GM19099 (cell line): ENCODE results near the gene PLS1.

ENCODE experiments used
- POLR2A ChIP-seq: IDR thresholded peaks from 3 replicates; pipeline ENCODE4 v1.6.1; 2011; ENCODE audit warnings: low read depth; ENCODE audit not compliant: insufficient read length; ENCODE audit errors: extremely low read depth

The PLS1 gene

DNA sequence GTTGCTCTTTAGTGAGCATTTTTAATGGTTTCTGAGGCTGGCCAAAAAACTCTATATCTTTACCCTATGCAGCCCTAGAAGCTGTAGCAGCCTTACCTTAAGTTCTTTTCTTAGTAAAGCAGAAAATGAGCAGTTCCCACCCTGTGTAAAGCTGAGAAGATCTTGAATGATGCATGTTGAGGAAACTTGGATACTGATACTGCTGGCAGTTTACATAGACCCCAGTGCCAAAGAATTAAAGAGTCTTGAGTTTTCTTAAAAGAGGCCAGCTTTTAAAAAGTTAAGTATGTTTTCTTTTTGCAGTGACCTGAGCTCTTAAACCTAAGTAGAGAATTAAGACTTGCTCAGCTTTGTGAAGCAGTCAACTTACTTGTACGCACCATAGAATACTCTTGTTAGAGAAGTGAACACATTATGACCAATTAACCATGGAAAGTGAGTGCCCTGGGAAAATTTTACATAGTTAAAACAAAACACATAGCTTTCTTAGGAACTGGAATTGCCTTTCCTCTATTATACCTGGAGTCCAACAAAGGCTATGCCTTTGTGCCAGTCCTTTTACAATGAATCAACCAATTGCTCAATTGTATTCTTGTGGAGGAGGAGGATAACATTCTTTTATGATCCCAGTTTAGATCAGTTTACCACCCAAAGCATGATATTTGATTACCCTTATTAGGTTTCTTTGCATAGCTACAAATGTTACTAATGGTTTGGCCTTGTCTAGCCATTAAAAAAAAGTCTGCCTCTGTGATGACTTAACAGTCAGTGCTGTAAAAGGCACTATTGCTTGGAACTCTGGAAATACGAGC is 28.4 kb downstream of the PLS1 start:
- no peak for TF ChIP-seq POLR2A

DNA sequence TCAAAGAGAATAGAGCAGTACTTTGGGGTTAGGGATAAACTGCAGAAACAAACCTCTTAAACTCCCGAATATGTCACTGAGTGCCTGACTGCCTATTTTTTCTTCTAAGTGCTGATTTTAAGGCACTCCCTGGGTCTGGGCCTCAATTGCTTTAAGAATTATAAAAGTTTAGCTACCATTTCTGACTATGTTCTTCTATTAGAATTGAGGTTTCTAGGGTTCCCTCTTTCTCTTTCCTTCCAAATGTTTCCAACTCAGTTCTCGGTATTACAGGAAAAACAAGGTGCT is 28.9 kb downstream of the PLS1 start:
- no peak for TF ChIP-seq POLR2A

DNA sequence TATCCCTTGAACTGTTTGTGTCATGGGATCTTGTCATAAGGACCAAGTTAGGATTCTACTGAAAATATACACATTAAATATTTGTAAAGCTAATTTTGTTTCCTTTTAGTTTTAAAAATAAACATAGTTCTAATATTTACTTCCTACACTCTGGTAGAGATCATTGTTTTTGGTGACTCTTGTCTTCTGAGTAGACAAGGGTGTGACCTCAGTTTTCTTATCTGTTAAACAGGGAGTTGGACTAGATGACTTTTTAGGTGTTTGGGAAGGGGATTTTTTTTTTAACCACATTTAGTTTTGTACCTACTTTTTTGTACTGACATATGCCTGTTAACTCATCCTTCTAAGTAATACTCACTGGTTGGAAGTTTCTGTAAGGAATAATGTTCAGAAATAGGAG is 30.8 kb downstream of the PLS1 start:
- TF ChIP-seq POLR2A, result no peak

DNA sequence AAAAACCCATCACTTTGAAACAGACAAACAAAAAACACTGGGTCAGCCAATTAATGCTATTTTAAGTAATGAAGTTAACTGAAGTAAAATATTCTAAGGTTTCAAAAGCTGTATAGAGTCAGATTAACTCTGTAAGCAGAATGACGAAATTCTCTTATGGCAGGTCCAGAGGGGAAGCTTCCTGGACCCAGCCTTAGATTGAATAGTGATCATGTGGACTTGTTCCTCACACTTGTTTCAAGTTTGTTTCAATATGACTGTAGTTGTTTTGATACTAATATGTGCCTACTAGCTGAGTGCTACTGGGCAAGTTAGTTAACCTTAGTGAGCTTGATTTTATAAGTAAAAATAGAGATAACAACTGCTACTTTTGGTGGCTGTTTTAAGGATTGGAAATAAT is 32.6 kb downstream of the PLS1 start:
- TF ChIP-seq POLR2A, result no peak

DNA sequence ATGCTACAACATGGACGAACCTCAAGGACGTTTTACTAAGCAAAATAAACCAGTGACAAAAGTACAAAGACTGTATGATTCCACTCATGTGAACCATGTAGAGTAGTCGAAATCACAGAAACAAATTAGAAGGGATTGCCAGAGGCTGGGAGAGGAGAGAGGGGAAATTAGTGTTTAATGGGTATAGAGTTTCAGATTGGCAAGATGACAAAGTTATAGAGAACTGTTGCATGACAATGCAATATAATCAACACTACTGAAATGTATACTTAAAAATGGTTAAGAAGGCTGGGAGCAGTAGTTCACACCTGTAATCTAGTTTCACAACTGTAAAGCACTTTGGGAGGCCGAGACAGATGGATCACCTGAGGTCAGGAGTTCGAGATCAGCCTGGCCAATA is 36.9 kb downstream of the PLS1 start:
- no peak for TF ChIP-seq POLR2A

DNA sequence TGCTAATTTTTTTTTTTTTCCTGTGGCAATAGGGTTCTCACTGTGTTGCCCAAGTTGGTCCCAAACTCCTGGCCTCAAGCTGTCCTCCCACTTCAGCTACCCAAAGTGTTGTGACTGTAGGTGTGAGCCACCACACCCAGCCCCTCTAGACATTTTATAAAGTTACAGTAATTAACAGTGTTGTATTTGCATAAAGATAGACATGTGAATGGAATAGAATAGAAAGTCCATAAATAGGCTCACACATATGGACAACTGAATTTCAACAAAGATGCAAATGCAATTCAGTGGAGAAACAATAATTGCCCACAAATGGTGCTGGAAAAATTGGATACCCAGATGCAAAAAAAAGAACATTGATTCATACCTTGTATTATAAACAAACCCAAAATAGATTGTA is 39.9 kb downstream of the PLS1 start:
- TF ChIP-seq POLR2A, result no peak

DNA sequence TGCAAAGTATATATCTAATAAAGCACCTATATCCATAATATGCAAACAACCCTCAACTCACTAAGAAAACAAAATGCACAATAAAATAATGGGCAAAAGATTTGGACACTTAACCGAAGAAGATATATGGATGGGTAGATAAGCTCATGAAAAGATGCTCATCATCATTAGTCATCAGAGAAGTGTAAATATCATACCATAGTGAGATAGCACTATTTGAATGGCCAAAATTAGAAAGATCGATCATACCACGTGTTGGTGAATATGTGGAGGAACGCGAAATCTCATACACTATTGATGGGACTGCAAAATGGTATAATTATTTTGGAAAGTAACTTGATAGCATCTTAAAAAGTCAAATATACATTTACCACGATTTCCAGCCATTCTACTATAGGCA is 40.5 kb downstream of the PLS1 start:
- TF ChIP-seq POLR2A, result no peak

DNA sequence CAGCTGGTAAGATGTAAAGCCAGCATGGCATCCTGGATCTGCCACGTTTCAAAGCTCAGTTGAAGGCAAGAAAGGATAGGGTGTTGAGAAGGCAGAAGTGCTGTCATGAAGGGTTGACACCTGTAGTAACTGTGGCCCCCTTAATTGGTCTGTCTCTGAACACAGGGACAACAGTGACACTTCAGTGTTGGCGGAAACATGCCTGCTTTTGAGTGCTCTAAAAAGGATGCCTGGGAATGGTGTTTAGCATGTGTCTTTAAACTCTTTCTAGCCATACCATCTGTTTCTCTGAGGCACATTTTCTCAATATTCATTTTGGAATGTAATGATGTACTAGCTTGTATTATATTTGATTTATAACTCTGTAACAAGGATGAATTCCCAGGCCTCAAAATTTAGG is 42.1 kb downstream of the PLS1 start:
- no peak for TF ChIP-seq POLR2A

DNA sequence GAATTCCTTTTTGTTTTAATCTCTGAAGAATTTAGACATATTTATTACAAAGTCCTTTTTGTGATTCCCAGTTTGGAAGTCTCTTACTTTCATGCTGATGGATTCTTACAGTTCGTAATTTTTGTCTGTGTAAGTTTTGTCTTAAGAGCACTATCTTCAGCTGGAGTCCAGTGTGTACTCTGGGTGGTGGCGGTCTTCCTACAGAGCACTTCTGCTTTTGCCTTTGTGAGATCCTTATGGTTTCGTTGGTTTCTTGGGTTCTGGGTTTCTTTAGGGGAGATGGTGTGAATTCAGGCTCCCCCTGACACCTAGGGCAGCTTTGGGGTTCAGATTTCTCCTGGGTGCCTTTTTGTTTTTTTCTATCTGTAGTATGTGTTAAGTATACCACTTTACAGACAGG is 45.3 kb downstream of the PLS1 start:
- no peak for TF ChIP-seq POLR2A

DNA sequence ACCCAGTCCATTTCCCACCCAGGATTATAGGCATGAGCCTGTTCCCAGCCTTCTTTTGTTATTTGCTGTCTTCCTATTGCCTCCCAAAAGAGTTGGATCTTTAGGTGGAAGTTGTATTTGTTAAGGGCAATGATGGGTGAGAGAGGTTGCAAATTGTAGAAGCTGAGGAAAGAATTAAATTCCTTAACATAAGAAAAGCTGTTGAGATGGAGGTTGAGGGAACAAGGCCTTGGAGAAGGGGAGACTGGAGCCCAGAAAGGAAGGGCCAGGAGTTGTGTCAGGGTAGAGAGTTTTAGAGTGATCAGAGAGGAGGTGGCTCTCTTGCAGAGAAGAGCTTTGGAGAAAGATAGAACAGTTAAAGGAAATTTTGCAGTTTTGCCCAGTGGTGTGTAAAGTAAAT is 46.8 kb downstream of the PLS1 start:
- no peak for TF ChIP-seq POLR2A

DNA sequence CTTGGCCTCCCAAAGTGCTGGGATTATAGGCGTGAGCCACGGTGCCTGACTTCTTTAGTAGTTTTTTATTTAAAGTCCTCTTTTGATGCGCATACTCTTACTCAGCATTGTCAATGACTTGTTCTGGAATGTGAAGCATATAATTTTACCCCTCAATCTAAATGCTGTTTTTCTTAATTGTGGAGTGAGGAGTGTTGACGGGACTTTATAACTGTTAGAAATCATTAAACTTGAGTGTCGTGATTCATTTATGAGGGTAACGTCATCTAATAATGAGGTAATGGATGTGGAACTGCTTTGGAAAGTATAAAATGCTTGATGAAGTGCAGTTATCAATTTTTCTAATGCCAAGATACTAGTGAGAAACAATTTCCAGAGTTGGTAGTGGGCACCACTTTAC is 48.3 kb downstream of the PLS1 start:
- no peak for TF ChIP-seq POLR2A

DNA sequence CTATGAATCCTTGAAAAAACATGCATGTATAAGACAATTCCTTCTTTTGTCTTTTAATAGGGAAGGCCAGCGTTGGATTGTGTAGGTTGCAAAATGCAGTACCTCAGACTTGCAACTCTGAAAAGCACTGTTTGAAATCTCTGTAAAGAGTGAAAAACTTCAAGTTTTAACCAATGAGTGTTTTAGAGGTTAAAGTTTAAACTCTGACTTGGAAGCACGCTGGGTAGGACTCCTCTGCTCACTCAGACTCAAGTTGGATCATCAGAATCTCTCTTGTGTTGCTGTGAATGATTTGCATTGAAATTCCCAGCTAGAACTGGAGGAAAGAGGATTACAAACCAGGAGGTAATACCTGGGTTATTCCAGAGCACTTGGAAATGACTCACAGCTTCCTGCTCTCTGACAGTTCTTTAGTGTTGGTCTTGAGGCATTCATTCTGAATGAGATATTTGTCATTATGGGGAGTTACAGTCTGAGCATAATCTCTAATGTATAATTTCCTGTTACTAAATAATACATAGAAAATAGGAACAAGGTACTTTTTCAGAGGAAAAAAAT is 49.1 kb downstream of the PLS1 start:
- no peak for TF ChIP-seq POLR2A

DNA sequence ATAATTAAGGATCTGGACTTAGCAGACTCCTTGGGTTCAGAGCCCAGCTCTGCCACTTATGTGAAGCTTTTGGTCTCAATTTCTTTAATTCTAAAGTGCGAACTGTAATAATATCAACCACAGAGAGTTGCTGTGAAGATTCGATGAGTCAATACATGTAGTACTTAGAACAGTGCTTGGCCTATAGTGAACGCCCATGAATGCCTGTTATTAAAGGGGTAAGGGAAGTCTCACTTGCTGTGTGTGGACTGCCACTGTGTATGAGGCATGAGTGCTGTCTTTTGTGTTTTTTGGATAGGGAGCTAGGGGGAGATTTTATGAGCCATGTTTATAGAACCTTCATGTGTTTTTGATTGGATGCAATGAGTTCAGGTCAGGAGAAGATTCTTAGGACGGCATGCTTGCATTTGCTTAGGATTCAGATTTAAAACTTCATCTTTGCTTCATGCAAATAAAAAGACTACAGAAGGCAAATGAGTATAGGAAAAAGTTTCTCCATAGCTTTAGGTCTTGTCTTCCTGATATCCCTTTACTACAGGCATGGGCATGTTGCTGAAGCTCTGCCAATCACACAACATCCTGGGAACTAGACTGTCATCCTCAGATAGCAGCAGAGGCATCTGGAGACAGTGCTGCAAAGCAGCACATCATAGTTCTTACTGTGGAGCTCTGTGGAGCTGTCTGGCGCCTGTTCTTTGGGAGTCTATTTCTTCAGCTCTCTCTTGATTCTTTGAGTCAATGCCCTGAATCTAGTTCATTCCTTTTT is 50.0 kb downstream of the PLS1 start:
- TF ChIP-seq POLR2A, result no peak

DNA sequence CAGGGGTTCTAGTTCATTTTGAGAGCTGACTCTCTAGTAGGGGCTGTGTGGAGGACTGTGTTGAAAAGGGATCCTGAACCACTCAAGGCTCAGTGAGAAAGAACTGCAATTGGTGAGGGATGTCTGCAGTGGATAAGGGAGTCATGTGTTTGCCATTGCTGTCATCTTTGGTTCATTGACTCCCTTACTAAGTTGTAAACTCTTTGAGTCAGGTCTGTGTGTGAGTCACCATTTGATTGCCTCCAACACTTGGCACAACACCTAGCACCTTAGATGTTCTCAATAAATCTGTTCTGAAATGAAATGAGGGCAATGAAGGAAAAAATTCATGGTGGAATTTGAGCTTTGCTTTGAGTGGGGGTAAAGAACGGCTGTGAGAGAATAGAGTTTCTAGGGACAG is 51.7 kb downstream of the PLS1 start:
- no peak for TF ChIP-seq POLR2A

DNA sequence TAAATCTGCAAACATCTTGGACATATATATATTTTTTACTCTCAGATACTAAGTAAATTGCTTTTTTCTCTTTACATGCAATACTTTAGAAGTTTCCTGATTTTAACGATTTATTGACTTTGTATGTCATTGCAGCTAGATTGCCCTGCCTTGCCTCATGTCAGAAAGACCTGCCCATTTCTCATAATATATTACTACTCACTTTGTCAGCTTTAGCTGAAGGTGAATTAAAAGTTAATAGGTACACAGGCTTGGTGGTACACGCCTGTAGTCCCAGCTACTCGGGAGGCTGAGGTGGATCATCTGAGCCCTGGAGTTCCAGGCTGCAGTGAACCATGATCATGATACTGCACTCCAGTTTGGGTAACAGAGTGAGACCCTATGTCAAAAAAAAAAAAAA is 52.8 kb downstream of the PLS1 start:
- no peak for TF ChIP-seq POLR2A

DNA sequence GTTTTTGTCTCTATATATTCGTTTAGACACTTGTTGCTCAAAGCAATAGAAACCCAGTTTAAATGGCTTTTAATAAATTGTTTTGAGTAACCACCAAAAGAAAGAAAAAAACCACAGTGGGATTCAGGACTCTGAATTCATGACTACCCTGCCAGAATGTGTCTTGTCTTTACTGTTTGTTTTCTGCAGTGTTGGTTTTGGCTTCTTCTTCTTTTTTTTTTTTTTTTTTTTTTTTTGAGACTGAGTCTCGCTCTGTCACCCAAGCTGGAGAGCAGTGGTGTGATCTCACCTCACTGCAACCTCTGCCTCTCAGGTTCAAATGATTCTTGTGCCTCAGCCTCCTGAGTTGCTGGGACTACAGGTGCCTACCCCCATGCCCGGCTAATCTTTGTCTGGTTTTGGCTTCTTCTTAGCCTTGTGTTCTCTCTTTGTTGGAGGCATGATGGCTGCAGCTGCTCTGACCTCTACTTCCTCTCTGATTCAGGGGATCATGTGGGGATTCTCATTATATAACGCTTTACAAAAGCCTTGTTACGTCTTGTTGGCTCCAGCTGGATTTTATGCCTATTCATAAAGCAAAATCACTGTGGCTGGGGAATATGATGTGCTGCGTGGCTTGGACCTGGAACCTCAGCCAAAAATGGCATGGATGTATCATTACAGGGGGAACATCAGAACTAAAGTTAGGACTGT is 54.0 kb downstream of the PLS1 start:
- TF ChIP-seq POLR2A, result no peak
